Uterus (tissue), 4 donors: ENCODE data around the gene COCH. TPM values are rescaled to one million over a fixed set of nuclear protein-coding genes. Genes with fewer than 3 reads are reported as not detected.

Experiments used
- DNase-seq, 2 donors: peaks; one replicate each; pipeline ENCODE4 v3.0.0-alpha.2; 2019 to 2020
- H3K27ac ChIP-seq, 2 donors: fragments of 200-600 bp; sonication (generic); 1 replicate in 1 of 2; 2 replicates in 1 of 2; pipeline ENCODE4 v1.5.1; 2016 to 2018
- H3K27me3 ChIP-seq, 2 donors: fragments of 200-600 bp; sonication (generic); one replicate each; pipeline ENCODE4 v1.5.1; 2018 to 2019; ENCODE audit warnings: control low read depth in 1 of 2
- H3K36me3 ChIP-seq, 2 donors: fragments of 200-600 bp; sonication (generic); one replicate each; pipeline ENCODE4 v1.5.1; 2019; ENCODE audit warnings: control low read depth in 1 of 2
- H3K4me1 ChIP-seq, 2 donors: fragments of 200-600 bp; sonication (generic); one replicate each; pipeline ENCODE4 v1.5.1; 2018 to 2019; ENCODE audit warnings: control low read depth in 1 of 2
- H3K4me3 ChIP-seq, 2 donors: fragments of 200-600 bp; sonication (generic); 1 replicate in 1 of 2; 2 replicates in 1 of 2; pipeline ENCODE4 v1.5.1; 2018 to 2019; ENCODE audit warnings: mild to moderate bottlenecking in 1 of 2
- H3K9me3 ChIP-seq, 2 donors: fragments of 200-600 bp; sonication (generic); one replicate each; pipeline ENCODE4 v1.5.1; 2019; ENCODE audit warnings: control low read depth in 1 of 2
- POLR2A ChIP-seq, 2 donors: fragments of 450-650 bp; IDR thresholded peaks; one replicate each; pipeline ENCODE4 v1.6.1; 2016; ENCODE audit warnings: antibody characterized with exemption in 2 of 2, mild to moderate bottlenecking in 1 of 2, moderate library complexity in 1 of 2
- intact Hi-C: fragments of 100-400 bp; cut with DNase I; formaldehyde crosslinking; loops from one replicate; pipeline ENCODE4 v1.15.1; 2023; ENCODE audit warnings: low total_unique reads
- total RNA-seq, 4 donors: library from RNA; depleted of rRNA in 3 of 4; stranded (reverse); fragments of >200 nt in 3 of 4; gene quantifications; one replicate each; pipeline versions ENCODE4 v1.1.0 to v1.2.4, GENCODE V29; 2014 to 2023
- TF ChIP-seq, protein P1 (sequence below), 4 experiments: fragments of 200-600 bp in 2 of 4; fragments of 450-650 bp in 2 of 4; sonication (generic) in 2 of 4; IDR thresholded peaks; one replicate each; pipeline ENCODE4 v1.5.1; 2016 to 2019; ENCODE audit warnings: antibody characterized with exemption in 4 of 4, mild to moderate bottlenecking in 2 of 4, moderate library complexity in 1 of 4
- donor health status: DM: yes; HTN: yes; CAD: no.

Gene COCH
- total RNA-seq, 4 donors from 2014 or later = 0.30 to 6.5 (median 1.8) TPM; not detected in 1

DNA sequence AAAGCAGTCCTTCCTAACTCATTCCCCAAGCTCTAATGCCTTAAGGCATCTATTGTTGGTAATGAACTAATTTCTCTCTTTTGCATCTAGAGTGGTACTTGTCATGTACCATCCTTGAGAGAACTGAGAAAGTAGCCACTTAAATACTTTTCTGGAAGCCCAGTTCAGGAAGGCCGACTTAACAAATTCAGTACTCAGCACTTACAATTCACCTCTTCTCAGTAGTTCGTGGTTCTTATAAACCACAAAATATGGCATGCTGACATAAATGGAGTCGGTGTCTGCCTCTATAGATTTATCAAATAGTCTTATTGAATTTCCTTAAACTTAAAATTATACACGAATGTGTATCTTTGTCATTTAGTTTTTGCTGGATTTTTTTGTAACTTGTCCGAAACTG, 9.4 kb upstream of the COCH start:
- no peak overlapping the region for H3K27ac ChIP-seq
- H3K27me3 ChIP-seq = no peaks in the 10 kb centered on the region
- H3K9me3 ChIP-seq = no peaks in the 10 kb centered on the region
- H3K4me1 ChIP-seq = no peaks in the 10 kb centered on the region
- TF ChIP-seq, protein P1, sequence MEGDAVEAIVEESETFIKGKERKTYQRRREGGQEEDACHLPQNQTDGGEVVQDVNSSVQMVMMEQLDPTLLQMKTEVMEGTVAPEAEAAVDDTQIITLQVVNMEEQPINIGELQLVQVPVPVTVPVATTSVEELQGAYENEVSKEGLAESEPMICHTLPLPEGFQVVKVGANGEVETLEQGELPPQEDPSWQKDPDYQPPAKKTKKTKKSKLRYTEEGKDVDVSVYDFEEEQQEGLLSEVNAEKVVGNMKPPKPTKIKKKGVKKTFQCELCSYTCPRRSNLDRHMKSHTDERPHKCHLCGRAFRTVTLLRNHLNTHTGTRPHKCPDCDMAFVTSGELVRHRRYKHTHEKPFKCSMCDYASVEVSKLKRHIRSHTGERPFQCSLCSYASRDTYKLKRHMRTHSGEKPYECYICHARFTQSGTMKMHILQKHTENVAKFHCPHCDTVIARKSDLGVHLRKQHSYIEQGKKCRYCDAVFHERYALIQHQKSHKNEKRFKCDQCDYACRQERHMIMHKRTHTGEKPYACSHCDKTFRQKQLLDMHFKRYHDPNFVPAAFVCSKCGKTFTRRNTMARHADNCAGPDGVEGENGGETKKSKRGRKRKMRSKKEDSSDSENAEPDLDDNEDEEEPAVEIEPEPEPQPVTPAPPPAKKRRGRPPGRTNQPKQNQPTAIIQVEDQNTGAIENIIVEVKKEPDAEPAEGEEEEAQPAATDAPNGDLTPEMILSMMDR (IDR thresholded peaks at IDR 0.05) = no peak
- no peak for TF ChIP-seq POLR2A (IDR thresholded peaks at IDR 0.05)
- no peaks in the 10 kb centered on the region for H3K36me3 ChIP-seq
- DNase-seq = no peak
- H3K4me3 ChIP-seq = no peak overlapping the region
- intact Hi-C loops = no loop called here

DNA sequence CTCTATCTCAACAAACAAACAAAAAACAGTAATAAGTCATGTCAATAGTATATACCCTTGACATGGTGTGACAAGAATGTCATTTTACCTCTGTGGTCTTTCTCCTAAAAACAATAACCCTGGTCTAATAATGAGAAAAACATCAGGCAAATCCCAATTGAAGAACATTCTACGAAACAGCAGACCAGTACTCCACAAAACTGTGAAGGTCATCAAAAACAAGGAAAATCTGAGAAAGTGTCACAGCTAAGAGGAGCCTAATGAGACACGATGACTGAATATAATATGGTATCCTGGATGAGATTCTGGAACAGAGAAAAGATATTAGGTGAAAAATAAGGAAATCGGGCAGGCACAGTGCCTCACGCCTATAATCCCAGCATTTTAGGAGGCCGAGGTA, 5.6 kb upstream of the COCH start:
- Histone ChIP-seq H3K4me3 (no peak overlapping the region), H3K27me3 (no peaks in the 10 kb centered on the region), H3K27ac (no peak overlapping the region), H3K36me3 (no peaks in the 10 kb centered on the region), H3K4me1 (no peaks in the 10 kb centered on the region), H3K9me3 (no peaks in the 10 kb centered on the region)
- no peak for TF ChIP-seq POLR2A (IDR thresholded peaks at IDR 0.05)
- TF ChIP-seq, protein P1 (IDR thresholded peaks at IDR 0.05) = no peak
- DNase-seq = no peak
- intact Hi-C loops = no loop called here

DNA sequence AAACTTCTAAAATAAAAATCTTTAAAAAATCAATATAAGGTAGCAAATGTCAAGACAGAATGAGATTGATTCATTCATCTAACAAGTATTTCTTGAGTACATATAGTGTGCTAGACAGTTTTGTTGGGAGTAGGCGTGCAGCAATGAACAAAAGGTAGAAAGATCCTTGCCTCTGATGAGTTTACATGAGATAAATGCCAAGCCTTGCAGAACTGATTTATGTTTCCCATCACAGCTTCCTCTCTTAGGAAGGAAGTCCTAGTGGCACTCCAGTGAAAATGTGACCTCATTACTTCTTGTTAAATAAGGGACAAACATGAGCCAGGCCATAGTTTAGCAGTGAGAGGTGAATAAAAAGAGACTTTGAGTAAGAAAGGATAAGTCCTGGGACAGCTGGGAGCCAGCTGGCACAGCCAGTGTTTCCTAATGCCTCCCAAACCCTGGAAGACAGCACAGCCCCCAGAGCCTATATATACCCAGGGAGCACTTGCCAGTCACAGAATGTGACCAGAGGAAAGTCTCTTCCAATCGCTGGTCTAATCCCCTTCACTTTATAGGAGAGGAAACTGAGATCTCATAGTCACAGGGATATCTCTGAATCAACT, 4.7 kb upstream of the COCH start:
- no peak overlapping the region for H3K4me3 ChIP-seq
- H3K4me1 ChIP-seq = peaks cover 0 to 4% of the 10 kb centered on the region in 2 donors
- intact Hi-C loops = no loop called here
- TF ChIP-seq POLR2A (IDR thresholded peaks at IDR 0.05) = no peak
- TF ChIP-seq, protein P1 (IDR thresholded peaks at IDR 0.05) = no peak
- DNase-seq = no peak
- no peaks in the 10 kb centered on the region for H3K9me3 ChIP-seq
- H3K27ac ChIP-seq = no peak overlapping the region
- no peaks in the 10 kb centered on the region for H3K36me3 ChIP-seq
- H3K27me3 ChIP-seq = peaks cover 0 to 9% of the 10 kb centered on the region in 2 donors

DNA sequence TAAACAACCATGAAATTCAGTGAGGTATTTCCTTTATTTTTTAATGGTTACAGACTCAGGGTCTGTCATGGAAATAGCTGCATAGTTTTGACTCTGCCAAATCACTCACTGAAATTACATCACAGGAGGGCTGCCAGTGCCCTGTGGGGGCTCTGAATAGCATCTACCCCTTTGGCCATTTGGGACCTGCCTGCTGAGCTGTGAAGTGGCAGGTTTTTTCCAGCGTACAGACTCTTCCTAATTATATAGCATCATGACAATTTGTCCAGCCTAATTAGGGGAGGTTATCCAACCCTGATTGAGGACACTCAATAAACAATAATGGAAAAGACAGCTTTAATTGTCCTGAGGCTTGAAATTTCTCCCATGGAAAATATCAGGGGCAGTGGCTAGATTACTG, 1.8 kb upstream of the COCH start:
- H3K9me3 ChIP-seq = no peaks in the 10 kb centered on the region
- no peak for TF ChIP-seq POLR2A (IDR thresholded peaks at IDR 0.05)
- TF ChIP-seq, protein P1 (IDR thresholded peaks at IDR 0.05) = no peak
- no peaks in the 10 kb centered on the region for H3K36me3 ChIP-seq
- peaks cover 12 to 17% of the 10 kb centered on the region in 2 donors for H3K27me3 ChIP-seq
- DNase-seq = no peak
- intact Hi-C loops = no loop called here
- H3K27ac ChIP-seq = no peak overlapping the region
- H3K4me3 ChIP-seq = no peak overlapping the region
- peaks cover 0 to 11% of the 10 kb centered on the region in 2 donors for H3K4me1 ChIP-seq

DNA sequence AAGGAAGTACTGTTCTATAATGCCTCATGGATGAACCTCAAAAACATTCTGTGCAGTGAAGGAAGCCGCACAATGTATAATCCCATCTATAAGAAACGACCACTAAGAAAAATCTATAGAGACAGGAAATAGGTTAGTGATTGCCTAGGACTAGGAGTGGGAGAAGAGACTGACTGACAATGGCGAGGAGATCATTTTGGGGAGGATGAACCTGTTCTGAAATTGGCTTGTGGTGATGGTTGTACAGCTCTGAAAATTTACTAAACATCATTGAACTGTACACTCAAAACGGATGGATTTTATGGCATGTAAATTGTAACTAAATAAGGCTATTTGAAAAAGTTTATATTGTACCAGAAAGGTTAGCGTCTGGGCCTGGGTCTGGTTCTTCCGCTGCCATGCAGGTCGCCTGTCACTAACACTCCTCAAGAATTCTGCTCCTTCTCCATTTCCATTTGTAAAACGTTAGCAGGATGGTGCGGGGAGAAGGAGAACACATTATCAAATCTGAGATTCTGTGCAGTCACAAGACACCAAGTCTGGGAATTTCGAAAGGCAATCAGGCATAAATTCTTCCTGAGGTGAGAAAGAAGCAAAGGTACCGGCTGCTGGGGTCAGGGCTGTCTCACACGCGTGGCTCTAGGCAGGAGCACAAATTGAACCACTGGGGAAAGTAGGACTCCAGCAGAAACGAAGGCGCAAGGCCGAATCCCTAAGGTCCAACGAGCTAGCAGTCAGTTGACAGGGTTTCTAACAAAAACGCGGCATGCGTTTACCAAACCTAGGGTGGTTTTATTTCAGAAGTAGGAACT, 845 bp upstream of the COCH start:
- no peak overlapping the region for H3K4me3 ChIP-seq
- no peaks in the 10 kb centered on the region for H3K9me3 ChIP-seq
- H3K36me3 ChIP-seq = no peaks in the 10 kb centered on the region
- no peak for DNase-seq
- H3K27me3 ChIP-seq = peaks cover 12 to 17% of the 10 kb centered on the region in 2 donors
- no peak overlapping the region for H3K27ac ChIP-seq
- intact Hi-C loops = no loop called here
- TF ChIP-seq, protein P1 (IDR thresholded peaks at IDR 0.05) = no peak
- no peak for TF ChIP-seq POLR2A (IDR thresholded peaks at IDR 0.05)
- H3K4me1 ChIP-seq = peaks cover 0 to 11% of the 10 kb centered on the region in 2 donors
